GM19372 (cell line): ENCODE data around the gene ADCYAP1R1.

Experiments
- ATAC-seq: cut with Tn5 transposase; IDR thresholded peaks from one replicate; pipeline ENCODE4 v1.9.1; 2021; ENCODE audit warnings: mild to moderate bottlenecking, low read depth, moderate library complexity; ENCODE audit not compliant: unreplicated experiment

ADCYAP1R1 gene

GRCh38 chr7:31033674-31034300 lies 18.3 kb upstream of the ADCYAP1R1 start:
- no peak for ATAC-seq

GRCh38 chr7:31036924-31037323 lies 15.2 kb upstream of the ADCYAP1R1 start:
- no peak for ATAC-seq

DNA sequence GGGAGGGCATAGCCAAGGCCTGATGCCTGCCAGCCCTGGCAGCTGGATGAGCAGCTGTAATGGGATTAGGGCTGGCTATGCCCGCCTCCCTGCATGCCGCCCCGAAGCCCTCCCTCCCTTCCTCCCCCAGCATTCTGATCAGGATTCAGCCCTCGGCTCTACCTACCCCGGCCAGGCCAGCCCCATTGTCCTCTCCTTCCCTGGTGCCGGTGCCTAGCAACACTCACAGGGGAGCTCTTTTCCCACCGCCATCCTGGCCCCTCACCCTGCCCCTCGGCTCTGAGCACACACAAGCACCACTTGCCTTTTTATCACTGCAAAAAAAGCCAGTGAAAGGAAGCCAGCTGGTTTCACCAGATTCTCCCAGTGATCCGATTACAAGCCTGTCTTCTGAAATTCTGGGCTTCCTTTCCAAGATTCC lies 9.0 kb upstream of the ADCYAP1R1 start:
- no peak for ATAC-seq

DNA sequence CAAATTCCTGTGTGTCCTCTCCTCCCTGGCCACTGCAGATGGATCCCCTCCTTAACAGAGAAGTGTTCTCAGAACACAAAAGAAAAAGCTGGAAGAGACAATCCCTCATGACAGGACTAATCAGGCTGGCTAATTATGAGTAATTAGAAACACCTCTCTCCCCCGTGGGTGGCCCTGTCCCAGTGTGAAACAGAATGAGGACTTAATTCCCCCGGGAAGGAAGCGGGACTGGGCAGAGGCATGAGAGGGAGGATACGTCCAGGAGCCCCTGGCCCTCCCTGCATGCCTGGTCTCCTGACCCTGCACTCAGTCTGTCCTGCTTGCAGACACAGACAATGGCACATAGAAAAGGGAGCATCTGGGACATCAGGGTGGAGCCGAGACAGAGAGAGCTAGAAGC lies 7.6 kb upstream of the ADCYAP1R1 start:
- ATAC-seq, result no peak

DNA sequence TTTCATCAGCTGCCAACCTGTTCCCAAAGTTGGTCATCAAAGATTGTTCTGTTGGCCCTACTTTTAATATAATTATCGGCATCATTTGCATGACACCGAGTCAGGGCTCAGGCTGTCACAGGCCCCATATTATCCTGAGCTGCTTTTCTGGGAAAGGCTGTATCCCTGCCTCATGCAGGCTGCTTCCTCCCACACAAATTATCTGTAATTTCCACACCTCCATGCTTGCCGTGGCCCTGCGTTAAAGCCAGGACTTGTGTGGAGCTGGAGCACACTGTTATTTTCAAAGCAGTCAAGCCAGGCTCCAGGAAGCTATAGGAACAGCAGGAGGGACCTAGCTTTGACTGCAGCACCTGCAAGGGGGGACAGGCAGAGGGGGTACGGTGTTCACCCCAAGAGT lies 5.4 kb upstream of the ADCYAP1R1 start:
- ATAC-seq, result no peak

DNA sequence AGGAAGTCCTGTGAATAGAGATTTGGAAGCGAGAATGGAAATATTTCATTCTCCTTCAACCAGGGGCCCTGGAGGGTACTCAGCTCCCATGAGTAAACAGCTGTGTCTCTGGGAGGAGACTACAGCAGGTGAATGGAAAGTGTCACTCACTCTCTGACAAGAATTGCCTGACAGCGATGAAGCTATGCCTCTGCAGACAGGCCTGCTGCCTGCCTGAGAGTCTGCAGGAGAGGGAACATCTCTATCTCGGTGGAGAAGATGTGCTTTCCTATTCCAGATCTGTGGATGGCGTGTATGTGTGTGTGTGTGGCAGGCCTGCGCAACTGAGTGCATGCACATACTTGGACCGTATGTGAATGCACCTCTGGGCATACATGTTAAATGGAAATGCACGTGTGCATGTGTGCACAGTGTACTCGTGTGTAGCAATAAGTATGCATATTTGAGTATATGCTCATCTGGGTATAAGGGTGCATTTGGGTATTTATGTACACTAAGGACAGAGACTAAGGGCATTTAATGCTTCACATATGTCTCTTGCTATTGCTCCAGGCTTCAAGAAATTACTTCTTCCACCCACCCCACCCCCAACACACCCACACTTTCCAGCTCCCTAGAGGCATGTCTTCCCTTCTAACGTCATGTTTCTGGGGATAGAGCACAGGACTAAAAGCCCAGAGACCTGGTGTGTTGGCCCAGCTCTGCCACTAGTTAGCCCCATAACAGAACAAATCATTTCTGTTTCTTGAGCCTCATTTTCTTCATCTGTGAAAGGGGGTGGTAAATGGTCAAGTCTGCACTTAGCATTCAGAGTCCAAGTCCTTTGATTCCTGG lies 4.6 kb upstream of the ADCYAP1R1 start:
- no peak for ATAC-seq

DNA sequence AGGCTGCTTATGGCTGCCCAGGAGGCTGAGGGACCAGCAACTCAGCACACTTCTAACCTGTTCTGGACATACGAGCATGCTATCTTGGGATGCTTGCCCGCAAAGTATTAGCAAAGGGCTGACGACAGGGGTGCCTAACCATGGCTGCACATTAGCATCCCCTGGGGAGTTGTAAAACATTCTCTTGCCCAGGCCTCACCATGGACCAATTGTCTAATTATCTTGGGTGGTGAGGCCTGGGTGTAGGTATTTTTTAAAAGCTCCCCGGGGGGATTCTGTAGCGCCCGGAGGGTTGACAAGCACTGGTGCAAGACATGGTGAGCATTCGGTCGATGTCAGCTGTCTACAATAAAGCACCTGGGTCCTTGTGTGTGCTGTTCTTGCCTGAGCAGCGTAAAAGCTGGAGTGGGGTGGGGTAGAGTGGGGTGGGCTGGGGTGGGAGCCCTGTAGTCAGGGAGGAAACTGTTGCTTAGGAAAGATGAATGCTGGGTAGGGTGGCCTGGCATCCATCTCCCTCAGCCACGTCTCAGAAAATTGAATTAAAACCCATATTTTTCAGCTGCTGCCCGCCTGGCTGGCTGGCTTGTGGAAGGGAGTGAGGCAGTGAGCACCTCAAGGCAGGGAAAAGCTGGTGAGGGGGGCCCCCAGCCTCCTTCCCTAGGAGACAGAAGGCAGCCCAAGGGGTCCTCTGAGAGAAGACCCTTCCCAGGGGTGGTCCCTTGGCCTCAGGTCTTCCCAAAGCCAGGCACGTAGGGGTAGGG lies 2.9 kb upstream of the ADCYAP1R1 start:
- no peak for ATAC-seq

GRCh38 chr7:31052487-31052840 lies 356 bp downstream of the ADCYAP1R1 start:
- ATAC-seq, result no peak

GRCh38 chr7:31052841-31053601 lies 913 bp downstream of the ADCYAP1R1 start:
- no peak for ATAC-seq

GRCh38 chr7:31053986-31054385 lies 1.9 kb downstream of the ADCYAP1R1 start:
- no peak for ATAC-seq

- no peak for ATAC-seq
Measured at GRCh38 chr7:31054608-31055278, 2.6 kb downstream of the ADCYAP1R1 start.

GRCh38 chr7:31055471-31055870 lies 3.4 kb downstream of the ADCYAP1R1 start:
- ATAC-seq, result no peak

DNA sequence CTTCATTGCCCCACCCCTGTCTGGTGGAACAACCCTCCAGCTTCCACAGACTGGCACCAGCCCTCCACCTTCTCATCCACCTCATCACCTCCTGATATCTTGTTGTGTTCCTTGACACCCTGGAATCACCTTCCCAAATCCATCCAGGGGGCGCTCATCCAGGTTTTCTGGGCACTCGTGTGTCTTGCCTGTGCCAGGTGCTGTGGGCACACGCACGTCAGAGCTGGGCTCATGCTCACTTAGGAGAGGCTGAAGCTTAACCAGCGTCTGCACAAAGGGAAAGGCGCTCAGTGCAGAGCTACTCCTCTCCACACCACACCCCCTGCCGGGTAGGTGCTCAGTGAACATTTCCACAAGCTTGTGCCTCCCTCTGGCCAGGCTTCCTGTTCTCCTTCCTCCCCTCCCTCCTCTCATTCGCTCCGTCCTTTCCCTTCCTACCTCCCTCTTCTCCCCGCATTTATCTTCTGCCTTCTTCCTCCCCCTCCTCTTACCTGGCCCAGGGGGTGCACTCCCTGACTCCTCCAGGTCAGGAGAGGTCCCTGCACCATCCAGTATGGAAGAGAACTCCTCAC lies 4.8 kb downstream of the ADCYAP1R1 start:
- ATAC-seq, result no peak

- no peak for ATAC-seq
Measured at GRCh38 chr7:31058122-31058521, 6.0 kb downstream of the ADCYAP1R1 start.

DNA sequence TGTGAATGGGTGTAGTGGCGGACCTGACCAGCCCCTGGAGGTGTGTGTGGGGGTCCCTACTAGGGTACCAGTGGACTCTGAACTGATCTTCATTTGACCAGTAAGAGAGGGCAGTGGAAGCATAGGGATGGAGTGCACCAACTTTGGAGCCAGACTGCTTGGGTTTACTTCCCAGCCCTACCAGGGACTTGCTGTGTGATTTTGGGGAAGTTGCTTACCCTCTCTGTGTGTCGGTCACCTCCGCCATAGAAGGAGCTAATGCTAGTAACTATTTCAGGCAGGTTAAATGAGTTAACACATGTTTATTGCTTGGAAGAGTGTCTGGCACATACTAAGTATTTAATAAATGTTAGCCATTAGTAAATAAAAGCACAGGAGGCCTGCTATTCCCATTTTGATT lies 6.6 kb downstream of the ADCYAP1R1 start:
- no peak for ATAC-seq

- no peak for ATAC-seq
Measured at GRCh38 chr7:31059551-31059950, 7.4 kb downstream of the ADCYAP1R1 start.

GRCh38 chr7:31061185-31061584 lies 9.1 kb downstream of the ADCYAP1R1 start:
- no peak for ATAC-seq

DNA sequence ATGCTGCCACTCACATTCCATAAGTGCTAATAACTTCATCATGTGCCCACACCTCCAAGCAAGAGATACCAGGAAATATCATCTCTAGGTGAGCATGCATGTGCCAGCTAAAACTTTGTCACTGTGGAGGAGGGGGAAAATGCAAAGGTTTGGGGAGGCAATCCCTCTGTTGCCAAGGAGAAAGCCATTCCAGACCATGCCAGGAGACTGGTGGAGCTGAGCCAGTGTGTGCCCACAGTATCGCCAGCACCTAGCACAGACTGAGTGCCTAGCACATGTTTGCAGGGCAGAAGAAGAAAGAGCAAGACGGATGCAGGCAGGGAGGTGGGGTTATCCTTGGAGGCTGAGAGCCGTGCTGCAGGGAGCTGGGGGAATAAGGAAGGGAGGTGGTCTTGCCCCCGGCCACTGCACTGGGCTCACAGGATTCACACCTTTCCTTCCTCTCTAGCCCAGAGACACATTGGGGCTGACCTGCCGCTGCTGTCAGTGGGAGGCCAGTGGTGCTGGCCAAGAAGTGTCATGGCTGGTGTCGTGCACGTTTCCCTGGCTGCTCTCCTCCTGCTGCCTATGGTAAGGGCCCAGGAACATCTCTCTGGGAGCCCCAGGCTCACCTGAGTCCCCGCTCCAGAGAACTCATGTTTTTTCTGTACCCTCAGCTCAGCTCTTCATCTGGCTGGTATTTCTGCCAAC lies 10.8 kb downstream of the ADCYAP1R1 start:
- ATAC-seq, result no peak

- no peak for ATAC-seq
Measured at GRCh38 chr7:31065021-31065593, 13.0 kb downstream of the ADCYAP1R1 start.
